OCI-LY3 (cell line): ENCODE data around the gene SOCS1.

ENCODE experiments used
- CTCF ChIP-seq: fragments of 200-600, 300-600 bp; sonication (generic); IDR thresholded peaks from 2 replicates; pipeline ENCODE4 v1.5.1; 2014; ENCODE audit warnings: antibody characterized with exemption, low read length, low read depth
- EZH2phosphoT487 ChIP-seq: fragments of 200-600 bp; shearing (Covaris generic); IDR thresholded peaks from 2 replicates; pipeline ENCODE4 v1.6.1; 2018; ENCODE audit warnings: antibody characterized with exemption, mixed run types, low read depth

DNA sequence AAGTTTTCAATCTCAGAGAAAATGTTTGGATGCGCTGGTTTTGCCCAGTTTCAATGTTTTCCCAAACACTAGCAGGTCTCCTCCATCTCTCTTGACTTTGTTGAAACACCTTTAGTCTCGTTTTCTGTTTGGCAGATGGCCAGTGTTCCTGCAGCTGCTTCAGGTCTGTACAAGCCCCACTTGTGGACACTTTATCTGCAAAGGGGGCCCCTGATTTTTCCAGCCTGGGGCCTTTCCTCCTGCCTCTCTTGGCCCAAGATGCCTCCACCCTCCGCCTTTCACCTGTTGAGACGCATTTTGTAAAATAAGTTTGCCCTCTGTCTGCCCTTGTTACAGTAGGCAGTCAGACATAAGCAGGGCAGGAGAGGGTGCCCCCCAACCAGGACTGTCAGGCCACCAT is 47.0 kb upstream of the SOCS1 start:
- TF ChIP-seq CTCF (no peak), EZH2phosphoT487 (no peak)
